Measurements from ENCODE around the gene RAB17. TPM values are rescaled to one million over a fixed set of nuclear protein-coding genes. Genes with fewer than 3 reads are reported as not detected.

Gene RAB17
- total and polyA plus RNA-seq, 2 of the 8 experiments (the other 6 are each of a cell fraction or from before 2014, with no cell fraction given): 42.6 to 83.4 TPM

GRCh38 chr2:237533668-237534161 is 56.8 kb downstream of the RAB17 start:
- H3K4me1 ChIP-seq (replicated peaks in 1 of 4; ENCODE audit: control insufficient read depth in 3 of 4, insufficient read depth in 4 of 4, low read length in 3 of 4): no peaks in the 10 kb centered on the region; a peak in 1 of 7 replicates
- no peak overlapping the region for H2BK15ac ChIP-seq (ENCODE audit: low read length)
- H3K79me2 ChIP-seq (ENCODE audit: control insufficient read depth in 1 of 2, insufficient read depth in 2 of 2, low read length in 2 of 2): no peaks in the 10 kb centered on the region
- POLR2A ChIA-PET (ENCODE audit: partially characterized antibody): interaction anchor here (1.6 to 2.0 kb wide), 2 partner anchors 14 to 53 kb away, joined by 3 to 9 read pairs; no protein-coding TSS in a partner anchor
- CTCF ChIA-PET (ENCODE audit: partially characterized antibody): interaction anchor here (1.0 to 3.7 kb wide), 8 partner anchors 21 to 212 kb away, joined by 3 to 28 read pairs (median 4); no protein-coding TSS in a partner anchor
- no peak overlapping the region for H3K4me3 ChIP-seq (ENCODE audit: extremely low read depth in 1 of 4, insufficient read depth in 2 of 4, low read depth in 3 of 4, low read length in 4 of 4)
- no peak overlapping the region for H2BK120ac ChIP-seq (replicated peaks; ENCODE audit: low read depth, low read length)
- H3K23me2 ChIP-seq (ENCODE audit: low read depth, low read length): no peaks in the 10 kb centered on the region
- no peak overlapping the region for H3K9ac ChIP-seq (replicated peaks in 1 of 4; ENCODE audit: extremely low read depth in 1 of 4, low read depth in 3 of 4, low read length in 3 of 4)
- peaks cover 3% of the 10 kb centered on the region; the same call in 1 of the 2 replicates for H3K79me1 ChIP-seq (ENCODE audit: low read depth, low read length)
- H3K4me2 ChIP-seq (ENCODE audit: insufficient read depth in 1 of 2, low read depth in 2 of 2, low read length in 2 of 2): no peak overlapping the region
- H2AK5ac ChIP-seq (ENCODE audit: low read depth, low read length): no peak overlapping the region
- 94% methylated on average over 7 of the region's 7 CpGs; no CpG with 5 or more reads in 1 of the 2 experiments for WGBS, 2 experiments (ENCODE audit: extremely low coverage in 1 of 2, insufficient coverage in 1 of 2, insufficient read length in 1 of 2, insufficient replicate concordance in 2 of 2, low coverage in 1 of 2, low lambda C conversion rate in 2 of 2, missing lambda C conversion rate in 1 of 2)
- H3K18ac ChIP-seq (ENCODE audit: extremely low read depth, low read length): no peak overlapping the region
- no peaks in the 10 kb centered on the region for H3K27me3 ChIP-seq (replicated peaks in 1 of 4; ENCODE audit: control insufficient read depth in 3 of 4, extremely low read depth in 1 of 4, insufficient read depth in 3 of 4, low read length in 3 of 4)
- DNase-seq (ENCODE audit: low read depth in 1 of 2, low spot score in 2 of 2): no peak
- no peak overlapping the region for H3K4ac ChIP-seq (replicated peaks; ENCODE audit: insufficient read length, low read depth, low read length)
- H3K9me3 ChIP-seq (ENCODE audit: insufficient read depth in 2 of 2, low read depth in 1 of 2, low read length in 1 of 2): no peaks in the 10 kb centered on the region
- no peak overlapping the region for H2AFZ ChIP-seq (ENCODE audit: low read length)
- no peak overlapping the region for H4K5ac ChIP-seq (ENCODE audit: insufficient read length, low read depth, low read length)
- no peak for FAIRE-seq
- no peak overlapping the region for H4K91ac ChIP-seq (replicated peaks; ENCODE audit: insufficient read length, low read length)
- no peaks in the 10 kb centered on the region for H3K36me3 ChIP-seq (ENCODE audit: control insufficient read depth in 2 of 4, insufficient read depth in 4 of 4, low read length in 3 of 4)
- no peak overlapping the region for H3K14ac ChIP-seq (ENCODE audit: insufficient read length)
- H4K20me1 ChIP-seq (replicated peaks in 1 of 2; ENCODE audit: control insufficient read depth in 1 of 2, insufficient read depth in 2 of 2, low read length in 2 of 2): peaks cover 0 to 2% of the 10 kb centered on the region in 2 experiments
- no peak overlapping the region for H2BK12ac ChIP-seq (ENCODE audit: low read depth, low read length)
- H3K23ac ChIP-seq (ENCODE audit: insufficient read length): no peak overlapping the region
- no peak overlapping the region for H2BK5ac ChIP-seq (ENCODE audit: low read depth, low read length)
- no peak overlapping the region for H4K8ac ChIP-seq (ENCODE audit: extremely low read depth, insufficient read depth, low read length)
- no peak overlapping the region for H3K56ac ChIP-seq (replicated peaks; ENCODE audit: insufficient read length, low read depth, low read length)
- H2BK20ac ChIP-seq (ENCODE audit: low read length): no peak overlapping the region
- H3K27ac ChIP-seq (ENCODE audit: low read depth, low read length): no peak overlapping the region
- no peak for TF ChIP-seq BRCA1 (IDR thresholded peaks at IDR 0.05; ENCODE audit: low read depth, low read length)
- no peak for TF ChIP-seq ASH2L (IDR thresholded peaks at IDR 0.05; ENCODE audit: low read length)
- TF ChIP-seq YY1 (IDR thresholded peaks at IDR 0.05; ENCODE audit: low read depth, low read length): no peak
- no peak for TF ChIP-seq EP300 (IDR thresholded peaks at IDR 0.05; ENCODE audit: borderline replicate concordance in 1 of 2, low read depth in 2 of 2, low read length in 2 of 2)
- TF ChIP-seq CTCF (IDR thresholded peaks at IDR 0.05; ENCODE audit: control extremely low read depth in 1 of 3, insufficient read depth in 1 of 3, low read depth in 1 of 3, low read length in 3 of 3): no peak
- no peak for TF ChIP-seq TCF12 (IDR thresholded peaks at IDR 0.05; ENCODE audit: low read depth, low read length)
- no peak for TF ChIP-seq TBP (IDR thresholded peaks at IDR 0.05; ENCODE audit: low read depth, low read length)
- no peak for TF ChIP-seq POU5F1 (IDR thresholded peaks at IDR 0.05; ENCODE audit: low read depth, low read length)
- no peak for TF ChIP-seq NANOG (IDR thresholded peaks at IDR 0.05; ENCODE audit: insufficient read depth, low read depth, low read length, poor library complexity, severe bottlenecking)
- no peak for TF ChIP-seq HDAC2 (IDR thresholded peaks at IDR 0.05; ENCODE audit: borderline replicate concordance in 1 of 2, low read depth in 2 of 2, low read length in 2 of 2)

Data from H1 (cell line).